ENCODE results near the gene PLG. TPM values are rescaled to one million over a fixed set of nuclear protein-coding genes. Genes with fewer than 3 reads are reported as not detected.
"Not testable (repeated sequence)": the region's sequence is repeated elsewhere in the genome, so short reads cannot be mapped to it uniquely, and the experiment has no call there.

Gene PLG
- total RNA-seq, 1 donor from 2014 or later: 0.58 TPM

GRCh38 chr6:160795721-160796120 lies 93.7 kb downstream of the PLG start:
- ATAC-seq: no peak
- intact Hi-C loops (cut with DNase I): no loop called here
- DNase-seq (ENCODE audit: low spot score): no peak

- intact Hi-C loops (cut with DNase I): no loop called here
- DNase-seq (ENCODE audit: low spot score) (no peak), ATAC-seq (no peak)
Measured at GRCh38 chr6:160798625-160799024, 96.6 kb downstream of the PLG start.

- intact Hi-C loops (cut with DNase I): no loop called here
- ATAC-seq (no peak), DNase-seq (ENCODE audit: low spot score) (no peak)
Measured at GRCh38 chr6:160799801-160800506, 97.9 kb downstream of the PLG start.

GRCh38 chr6:160801418-160801817 lies 99.4 kb downstream of the PLG start:
- no peak for ATAC-seq
- no peak for DNase-seq (ENCODE audit: low spot score)
- intact Hi-C loops (cut with DNase I): no loop called here

- DNase-seq (ENCODE audit: low spot score); intact Hi-C loops (cut with DNase I); ATAC-seq: not testable (repeated sequence)
Measured at GRCh38 chr6:160802049-160802448, 100.0 kb downstream of the PLG start.

Other genes starting within 250 kb of the PLG start
- 0.36 TPM for gene LPA, start 38.0 kb upstream of the PLG start, total RNA-seq